Activated CD4-positive, alpha-beta T cell treated with anti-CD3 and anti-CD28 coated beads, Interleukin-2, amount 50 U/mL, for 48 hours (primary cell): ENCODE results near the gene ALDH1L1.

ENCODE experiments used
- DNase-seq, 2 experiments: peaks; one replicate each; pipeline ENCODE4 v3.0.0-alpha.2; 2020

The ALDH1L1 gene

GRCh38 chr3:126191246-126191645, 10.9 kb upstream of the ALDH1L1 start:
- no peak for DNase-seq

GRCh38 chr3:126187920-126188319, 7.5 kb upstream of the ALDH1L1 start:
- DNase-seq: no peak

- DNase-seq: no peak
Measured at GRCh38 chr3:126186749-126187148, 6.4 kb upstream of the ALDH1L1 start.

- DNase-seq: no peak
Measured at GRCh38 chr3:126186271-126186670, 5.9 kb upstream of the ALDH1L1 start.

GRCh38 chr3:126184465-126185000, 4.1 kb upstream of the ALDH1L1 start:
- DNase-seq: no peak

- no peak for DNase-seq
Measured at GRCh38 chr3:126181398-126181725, 976 bp upstream of the ALDH1L1 start.

GRCh38 chr3:126179825-126180476, 435 bp downstream of the ALDH1L1 start:
- DNase-seq: no peak

GRCh38 chr3:126170073-126170777, 10.2 kb downstream of the ALDH1L1 start:
- no peak for DNase-seq

- DNase-seq: no peak
Measured at GRCh38 chr3:126167566-126167965, 12.8 kb downstream of the ALDH1L1 start.

GRCh38 chr3:126166009-126166408, 14.4 kb downstream of the ALDH1L1 start:
- no peak for DNase-seq

GRCh38 chr3:126161309-126161708, 19.1 kb downstream of the ALDH1L1 start:
- DNase-seq: no peak

GRCh38 chr3:126160243-126161210, 19.9 kb downstream of the ALDH1L1 start:
- no peak for DNase-seq

GRCh38 chr3:126159476-126159875, 20.9 kb downstream of the ALDH1L1 start:
- DNase-seq: no peak

- DNase-seq: no peak
Measured at GRCh38 chr3:126158912-126159454, 21.4 kb downstream of the ALDH1L1 start.

- DNase-seq: no peak
Measured at GRCh38 chr3:126158016-126158911, 22.1 kb downstream of the ALDH1L1 start.

GRCh38 chr3:126157083-126157768, 23.2 kb downstream of the ALDH1L1 start:
- DNase-seq: no peak

- DNase-seq: no peak
Measured at GRCh38 chr3:126156468-126156867, 23.9 kb downstream of the ALDH1L1 start.

- no peak for DNase-seq
Measured at GRCh38 chr3:126155819-126156218, 24.6 kb downstream of the ALDH1L1 start.

- DNase-seq: no peak
Measured at GRCh38 chr3:126155280-126155640, 25.1 kb downstream of the ALDH1L1 start.

GRCh38 chr3:126154391-126155279, 25.8 kb downstream of the ALDH1L1 start:
- DNase-seq: no peak
